H4 (cell line): Measurements from ENCODE around the gene PPP1R37. TPM values are rescaled to one million over a fixed set of nuclear protein-coding genes. Genes with fewer than 3 reads are reported as not detected.
A peak's percentile ranks its signal among the peaks of the same experiment; 100 is the strongest.

Experiments used
- DNase-seq: peaks from one replicate; pipeline ENCODE4 v3.0.0-alpha.2; 2015; ENCODE audit warnings: low spot score
- total RNA-seq: library from RNA; depleted of rRNA; stranded (reverse); fragments of >200 nt; shearing (Covaris generic); gene quantifications from 2 replicates; pipeline ENCODE4 v1.2.3, GENCODE V29; 2014; rRNA removed

Gene PPP1R37, protein sequence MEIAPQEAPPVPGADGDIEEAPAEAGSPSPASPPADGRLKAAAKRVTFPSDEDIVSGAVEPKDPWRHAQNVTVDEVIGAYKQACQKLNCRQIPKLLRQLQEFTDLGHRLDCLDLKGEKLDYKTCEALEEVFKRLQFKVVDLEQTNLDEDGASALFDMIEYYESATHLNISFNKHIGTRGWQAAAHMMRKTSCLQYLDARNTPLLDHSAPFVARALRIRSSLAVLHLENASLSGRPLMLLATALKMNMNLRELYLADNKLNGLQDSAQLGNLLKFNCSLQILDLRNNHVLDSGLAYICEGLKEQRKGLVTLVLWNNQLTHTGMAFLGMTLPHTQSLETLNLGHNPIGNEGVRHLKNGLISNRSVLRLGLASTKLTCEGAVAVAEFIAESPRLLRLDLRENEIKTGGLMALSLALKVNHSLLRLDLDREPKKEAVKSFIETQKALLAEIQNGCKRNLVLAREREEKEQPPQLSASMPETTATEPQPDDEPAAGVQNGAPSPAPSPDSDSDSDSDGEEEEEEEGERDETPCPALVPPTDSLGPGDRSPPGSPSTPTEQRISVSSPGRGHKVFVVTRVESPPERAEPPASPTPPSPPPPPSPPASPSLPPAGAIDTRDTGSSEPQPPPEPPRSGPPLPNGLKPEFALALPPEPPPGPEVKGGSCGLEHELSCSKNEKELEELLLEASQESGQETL
- total RNA-seq: 8.0 and 13.2 TPM in 2 replicates

DNA sequence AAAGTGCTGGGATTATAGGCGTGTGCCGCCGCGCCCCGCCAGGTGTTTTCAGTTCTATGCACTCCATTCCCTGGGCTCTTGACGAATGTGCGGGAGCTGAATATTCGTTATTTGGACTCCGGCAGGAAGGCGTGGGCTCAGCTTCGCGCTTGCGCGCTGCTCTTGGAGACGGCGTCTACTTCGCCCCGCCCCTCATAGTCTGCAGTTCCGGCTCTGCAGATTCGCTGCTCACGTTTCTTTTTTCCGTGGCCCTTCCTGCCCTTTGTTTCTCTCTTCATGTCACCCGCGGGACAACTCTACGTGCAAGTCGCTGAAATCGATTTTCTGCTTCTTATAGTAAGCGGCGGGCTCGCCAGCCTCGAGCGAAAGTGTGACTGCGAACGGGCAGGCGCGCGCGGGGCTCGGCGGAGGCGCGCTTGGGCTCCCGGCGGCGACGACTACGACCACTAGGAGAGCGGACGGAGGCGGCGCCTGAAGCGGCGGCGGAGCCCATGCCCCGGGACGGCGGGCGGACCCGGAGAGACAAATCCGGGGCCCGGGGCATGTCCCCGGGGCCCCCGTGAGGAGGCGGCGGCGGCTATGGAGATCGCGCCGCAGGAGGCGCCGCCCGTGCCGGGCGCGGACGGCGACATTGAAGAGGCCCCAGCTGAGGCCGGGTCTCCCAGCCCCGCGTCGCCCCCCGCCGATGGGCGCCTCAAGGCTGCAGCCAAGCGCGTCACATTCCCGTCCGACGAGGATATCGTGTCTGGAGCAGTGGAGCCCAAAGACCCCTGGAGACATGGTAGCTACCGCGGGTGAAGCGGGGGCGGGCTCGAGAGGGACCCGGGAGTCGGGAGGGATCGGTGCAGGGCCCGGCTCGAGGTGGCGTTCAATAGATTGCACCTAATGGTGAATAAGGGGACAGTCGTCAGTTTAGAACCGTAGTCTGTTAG lies at the start of gene PPP1R37:
Gene PPP1R37, plus strand, starts transcription at position 433 of the 932 bp plus-strand sequence. Its CDS starts 147 bp downstream, at position 580.
- DNase-seq: peak; percentile 91

DNA sequence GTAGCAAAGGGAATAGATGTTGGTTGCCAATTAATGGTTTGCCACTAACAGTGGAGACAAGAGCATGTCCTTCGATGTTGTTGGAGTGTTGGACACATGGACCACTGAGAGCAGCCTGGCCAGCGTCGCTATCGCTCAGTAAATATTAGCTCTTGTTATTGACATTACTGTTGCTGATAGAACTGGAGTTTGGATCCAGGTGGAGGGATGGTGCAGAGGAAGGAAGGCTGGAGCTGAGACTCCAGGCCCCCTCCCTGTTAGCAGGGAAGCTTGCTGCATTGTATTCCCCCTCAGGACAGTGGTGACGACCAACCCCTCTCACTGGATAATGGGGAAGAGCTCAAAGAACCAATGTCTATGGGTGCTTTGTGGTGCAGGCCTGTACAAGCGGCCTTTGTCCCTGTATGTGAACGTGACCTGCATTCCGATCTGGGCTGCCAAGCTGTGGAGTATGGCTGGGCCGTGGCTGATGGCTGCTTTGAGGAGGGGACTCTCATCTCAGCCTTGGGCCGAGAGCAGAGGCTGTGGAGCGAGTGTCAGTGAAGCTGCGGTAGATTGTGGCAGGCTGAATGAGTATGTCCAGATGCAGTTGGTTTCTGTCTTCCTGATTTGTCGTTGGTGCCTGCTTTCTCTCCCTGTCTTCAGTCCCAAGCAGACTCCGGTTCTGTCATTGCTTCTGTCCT lies 47.2 kb upstream of the PPP1R37 start:
- no peak for DNase-seq

DNA sequence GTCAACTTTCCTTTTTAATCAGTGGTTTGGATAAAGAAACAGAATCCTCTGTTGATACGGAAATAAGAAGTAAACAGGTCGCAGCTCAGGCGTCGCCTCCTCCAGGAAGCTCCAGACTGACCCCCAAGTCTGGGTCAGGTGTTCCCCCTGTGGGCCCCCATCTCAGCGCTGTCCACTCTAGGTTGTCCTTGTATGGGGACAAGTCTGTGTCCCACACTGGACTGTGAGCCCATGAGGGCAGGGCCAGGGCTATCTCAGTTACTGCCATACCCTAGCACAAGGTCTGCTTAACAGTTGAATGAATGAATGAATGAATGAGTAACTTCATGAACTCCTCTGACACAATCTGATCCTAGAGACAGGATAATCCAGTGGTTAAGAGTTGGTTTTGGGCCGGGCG lies 46.6 kb upstream of the PPP1R37 start:
- no peak for DNase-seq

DNA sequence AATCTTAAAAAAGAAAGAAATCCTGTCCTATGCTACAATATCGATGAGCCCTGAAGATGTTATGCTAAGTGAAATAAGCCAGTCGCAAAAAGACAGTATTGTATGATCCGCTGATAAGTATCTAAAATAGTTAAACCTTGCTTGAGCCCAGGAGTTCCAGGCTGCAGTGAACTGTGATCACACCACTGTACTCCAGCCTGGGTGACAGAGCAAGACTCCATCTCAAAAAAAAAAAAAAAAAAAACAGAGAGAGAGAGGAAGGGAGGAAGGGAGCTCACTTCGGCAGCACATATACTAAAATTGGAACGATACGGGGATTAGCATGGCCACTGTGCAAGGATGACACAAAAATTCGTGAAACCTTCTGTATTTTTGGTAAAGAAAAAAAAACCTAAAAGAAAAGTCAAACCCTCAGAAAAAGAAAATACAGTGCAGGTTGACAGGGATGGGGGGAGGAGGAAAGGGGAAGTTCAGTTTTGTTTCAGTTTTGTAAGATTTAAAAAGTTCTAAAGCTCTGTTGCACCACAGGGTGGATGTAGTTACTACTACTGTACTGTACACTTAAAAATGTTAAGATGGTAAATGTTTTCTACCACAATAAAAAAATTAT lies 45.7 kb upstream of the PPP1R37 start:
- DNase-seq: no peak

DNA sequence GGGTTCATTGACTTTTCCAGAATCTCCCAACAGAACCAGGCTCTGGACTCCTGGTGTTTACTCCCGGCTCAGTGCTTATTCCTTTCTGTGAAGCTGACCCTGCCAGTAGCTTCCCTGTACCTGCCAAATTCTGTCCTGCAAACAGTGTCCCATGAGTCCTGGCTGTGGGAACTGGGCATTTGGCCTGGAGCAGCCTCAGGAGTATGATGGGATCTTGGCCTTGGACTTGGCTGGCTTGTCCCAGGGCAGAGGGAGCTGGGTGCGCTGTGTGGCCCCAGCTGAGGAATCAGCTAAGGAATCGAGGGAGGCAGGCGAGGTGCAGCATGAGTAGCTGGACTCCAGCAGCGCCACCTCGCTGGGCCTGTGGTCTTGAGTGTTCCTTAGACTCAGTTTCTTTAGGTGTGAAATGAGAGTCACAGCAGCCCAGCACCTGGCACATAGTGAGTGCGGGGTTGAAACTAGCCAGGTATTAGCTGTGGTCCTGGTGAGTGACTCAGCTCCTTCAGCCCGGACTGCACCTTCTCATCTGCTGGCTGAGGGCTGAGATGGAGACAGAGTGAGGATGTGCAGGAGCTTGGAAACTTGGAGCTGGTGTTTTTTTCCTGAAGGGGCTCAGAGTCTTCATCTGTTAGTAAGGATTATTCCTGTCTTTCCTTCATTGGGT lies 43.8 kb upstream of the PPP1R37 start:
- DNase-seq: no peak

DNA sequence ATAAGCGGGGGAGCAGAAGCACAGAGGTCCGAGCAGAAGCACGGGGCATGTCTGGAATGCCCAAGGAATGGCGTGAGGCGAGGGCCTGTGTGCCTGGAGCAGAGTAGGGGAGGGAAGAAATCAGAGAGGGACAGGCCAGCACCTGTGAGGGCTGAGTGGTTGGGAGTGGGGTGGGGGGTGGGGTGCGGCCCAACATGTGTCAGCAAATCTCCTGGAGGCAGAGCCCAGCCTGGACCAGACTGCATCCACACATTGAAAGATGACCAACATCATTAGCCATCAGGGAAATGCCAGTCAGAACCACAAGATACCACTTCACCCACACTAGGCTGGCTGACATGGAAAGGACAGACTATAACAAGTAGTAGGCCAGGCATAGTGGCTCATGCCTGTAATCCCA lies 42.9 kb upstream of the PPP1R37 start:
- DNase-seq: no peak

DNA sequence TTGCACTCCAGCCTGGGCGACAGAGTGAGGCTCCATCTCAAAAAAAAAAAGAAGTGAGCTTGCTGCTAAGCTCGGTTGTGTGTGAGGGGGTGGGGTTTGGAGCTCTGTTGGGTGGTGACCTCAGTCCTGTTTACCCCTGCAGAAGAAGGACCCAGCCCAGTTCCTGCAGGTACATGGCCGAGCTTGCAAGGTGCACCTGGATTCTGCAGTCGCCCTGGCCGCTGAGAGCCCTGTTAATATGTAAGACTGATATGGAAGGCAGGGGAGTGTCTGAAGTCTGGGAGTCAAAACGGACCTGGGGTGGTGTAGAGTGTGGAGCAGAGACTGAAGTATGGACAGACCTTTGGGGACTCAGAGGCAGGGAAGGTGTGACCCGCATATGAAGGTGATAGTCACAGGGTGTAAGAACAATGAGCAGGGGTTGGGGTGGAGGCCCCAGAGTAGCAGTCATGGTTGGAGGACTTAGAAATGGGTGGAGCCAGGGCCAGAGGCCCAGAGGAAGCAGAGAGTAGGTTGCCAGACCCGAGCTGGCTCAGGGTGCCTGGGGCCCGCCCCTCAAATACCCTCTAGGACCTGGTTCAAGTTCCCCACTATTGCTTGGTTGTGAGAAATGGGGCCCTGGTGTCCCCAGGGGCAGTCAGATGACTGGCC lies 40.9 kb upstream of the PPP1R37 start:
- DNase-seq: no peak

DNA sequence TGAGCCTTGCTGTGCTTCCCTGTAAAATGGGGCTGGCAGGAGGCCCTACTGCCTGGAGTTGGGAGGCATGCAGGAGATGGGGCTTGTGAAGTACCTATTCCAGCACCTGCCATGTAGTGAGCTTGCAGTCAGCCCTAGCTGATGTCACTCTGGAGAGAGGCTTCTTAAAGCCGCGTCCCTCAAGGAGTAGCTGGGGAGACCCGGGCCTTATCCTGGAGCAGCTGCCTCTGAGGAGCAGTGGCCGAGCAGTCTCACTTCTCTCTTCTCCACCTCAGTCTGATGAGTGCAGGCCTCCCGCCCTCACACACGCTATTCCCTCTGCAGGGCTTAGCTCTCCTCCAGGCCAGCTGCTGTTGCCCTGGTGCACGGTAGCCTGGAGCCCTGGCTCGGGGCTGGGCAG lies 36.1 kb upstream of the PPP1R37 start:
- DNase-seq: no peak

DNA sequence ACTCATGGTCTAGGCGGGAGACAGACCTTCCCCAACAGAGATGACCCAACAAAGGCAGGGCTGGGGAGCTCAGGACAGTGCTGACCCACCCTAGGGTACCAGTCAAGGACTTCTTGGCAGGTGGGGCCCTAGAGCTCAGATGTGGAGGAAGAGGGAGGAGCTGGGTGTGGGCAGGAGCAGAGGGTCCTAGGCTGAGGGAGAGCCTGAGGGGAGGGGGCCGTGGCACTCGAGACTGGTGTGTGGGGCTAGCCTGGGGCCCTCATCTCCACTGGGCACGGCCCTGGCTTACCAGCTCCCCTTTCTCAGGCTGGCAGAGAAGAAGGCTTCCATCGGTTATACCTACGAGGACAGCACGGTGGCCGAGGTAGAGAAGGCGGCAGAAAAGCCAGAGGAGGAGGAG lies 35.5 kb upstream of the PPP1R37 start:
- DNase-seq: no peak

DNA sequence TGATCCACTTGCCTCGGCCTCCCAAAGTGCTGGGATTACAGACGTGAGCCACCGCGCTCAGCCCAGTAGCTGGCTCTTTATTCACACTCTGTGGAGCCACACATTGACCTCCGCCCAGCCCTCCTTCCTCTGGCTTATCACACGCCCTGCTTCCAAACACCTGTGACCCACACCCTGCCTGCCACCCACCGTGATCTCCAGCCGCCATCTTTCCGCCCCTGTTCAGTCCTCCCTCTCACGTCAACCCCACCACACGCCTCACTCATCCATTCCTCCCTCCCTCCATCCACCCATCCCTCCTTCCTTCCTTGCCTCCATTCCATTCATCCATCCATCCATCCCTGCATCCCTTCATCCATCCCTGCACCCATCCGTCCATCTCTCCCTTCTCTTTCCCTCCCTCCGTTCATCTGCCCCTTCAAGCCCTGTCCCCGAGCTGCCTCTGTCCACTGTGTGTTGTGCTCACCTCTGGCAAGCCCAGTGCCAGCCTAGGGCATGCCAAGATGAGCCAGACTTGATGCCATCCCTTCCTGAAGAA lies 34.3 kb upstream of the PPP1R37 start:
- DNase-seq: no peak

DNA sequence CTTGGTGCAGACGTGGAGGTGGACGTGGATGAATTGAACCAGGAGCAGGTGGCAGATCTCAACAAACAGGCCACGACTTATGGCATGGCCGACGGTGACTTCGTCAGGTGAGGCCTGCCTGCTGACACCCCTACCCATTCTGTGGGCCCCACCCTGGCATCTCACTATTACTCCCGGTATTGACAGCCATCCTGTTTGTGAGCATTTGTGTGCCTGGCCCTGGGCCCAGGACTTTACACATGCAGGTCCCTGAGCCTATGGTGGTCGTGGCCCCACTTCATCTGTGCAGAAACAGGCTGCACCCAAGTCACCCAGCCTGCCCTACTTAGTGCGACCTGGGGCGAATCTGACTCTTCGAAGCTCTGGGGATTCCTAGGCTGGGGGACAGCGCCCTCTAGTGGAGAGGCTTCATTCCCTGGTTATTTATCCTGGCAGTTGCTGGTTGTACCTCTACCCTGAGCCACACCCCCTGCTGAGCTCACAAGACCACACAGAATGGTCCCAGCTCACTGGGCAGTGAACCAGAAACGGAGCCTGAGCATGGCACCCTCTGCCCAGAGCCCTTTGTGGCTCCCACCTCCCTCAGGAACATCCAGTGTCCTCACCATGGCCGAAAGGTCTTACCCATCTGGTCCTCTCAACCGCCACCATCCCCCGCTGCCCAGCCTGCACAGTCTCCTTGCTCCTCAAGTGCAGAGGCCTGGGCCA lies 33.6 kb upstream of the PPP1R37 start:
- DNase-seq: peak; percentile 36

DNA sequence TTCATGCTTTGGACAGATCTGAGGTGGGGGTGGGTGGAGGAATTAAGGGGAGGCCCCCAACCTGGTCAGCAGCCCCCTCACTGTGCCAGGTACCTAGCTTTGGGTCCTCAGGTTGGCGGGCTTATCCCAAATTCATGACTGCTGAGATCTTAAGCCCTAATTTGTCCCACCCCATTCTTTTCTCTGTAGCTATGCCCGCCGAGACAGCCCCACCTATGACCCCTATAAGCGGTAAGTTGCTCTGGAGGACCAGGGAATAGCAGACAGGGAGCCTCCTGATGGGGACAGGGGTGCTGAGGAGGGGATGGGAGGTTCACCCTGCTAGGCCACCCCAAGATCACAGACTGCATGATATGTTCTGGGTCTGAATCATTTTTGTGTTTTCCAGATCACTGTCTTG lies 31.0 kb upstream of the PPP1R37 start:
- DNase-seq: no peak

DNA sequence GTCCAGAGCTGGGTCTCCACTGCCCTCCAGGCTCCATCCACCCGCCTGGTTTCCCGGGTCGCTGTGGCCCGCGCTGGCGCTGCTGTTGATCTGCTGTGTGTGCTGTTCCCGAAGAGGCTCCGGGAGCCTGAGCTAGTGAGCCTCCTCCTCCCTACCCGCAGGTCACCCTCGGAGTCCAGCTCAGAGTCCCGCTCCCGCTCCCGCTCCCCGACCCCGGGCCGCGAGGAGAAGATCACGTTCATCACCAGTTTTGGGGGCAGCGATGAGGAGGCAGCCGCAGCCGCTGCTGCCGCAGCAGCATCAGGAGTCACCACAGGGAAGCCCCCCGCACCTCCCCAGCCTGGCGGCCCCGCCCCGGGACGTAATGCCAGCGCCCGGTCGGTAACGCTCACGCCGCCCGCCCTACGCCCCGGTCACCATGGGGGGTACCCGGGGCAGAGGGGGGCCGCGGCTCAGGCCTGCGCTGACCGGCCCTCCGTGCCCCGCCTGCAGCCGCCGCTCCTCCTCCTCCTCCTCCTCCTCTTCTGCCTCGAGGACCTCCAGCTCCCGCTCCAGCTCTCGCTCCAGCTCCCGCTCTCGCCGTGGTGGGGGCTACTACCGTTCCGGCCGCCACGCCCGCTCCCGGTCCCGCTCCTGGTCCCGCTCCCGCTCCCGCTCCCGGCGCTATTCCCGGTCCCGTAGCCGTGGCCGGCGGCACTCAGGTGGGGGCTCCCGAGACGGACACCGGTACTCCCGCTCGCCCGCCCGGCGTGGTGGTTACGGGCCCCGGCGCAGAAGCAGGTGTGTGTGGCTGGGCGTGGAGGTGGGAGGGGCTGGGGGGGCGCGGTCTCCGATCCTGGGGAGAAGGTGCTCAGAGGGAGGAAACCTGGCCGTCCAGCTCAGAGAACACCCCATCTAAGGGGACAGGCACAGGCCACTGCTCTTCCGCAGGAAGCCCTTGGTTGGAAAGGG lies 28.9 kb upstream of the PPP1R37 start:
- DNase-seq: no peak

DNA sequence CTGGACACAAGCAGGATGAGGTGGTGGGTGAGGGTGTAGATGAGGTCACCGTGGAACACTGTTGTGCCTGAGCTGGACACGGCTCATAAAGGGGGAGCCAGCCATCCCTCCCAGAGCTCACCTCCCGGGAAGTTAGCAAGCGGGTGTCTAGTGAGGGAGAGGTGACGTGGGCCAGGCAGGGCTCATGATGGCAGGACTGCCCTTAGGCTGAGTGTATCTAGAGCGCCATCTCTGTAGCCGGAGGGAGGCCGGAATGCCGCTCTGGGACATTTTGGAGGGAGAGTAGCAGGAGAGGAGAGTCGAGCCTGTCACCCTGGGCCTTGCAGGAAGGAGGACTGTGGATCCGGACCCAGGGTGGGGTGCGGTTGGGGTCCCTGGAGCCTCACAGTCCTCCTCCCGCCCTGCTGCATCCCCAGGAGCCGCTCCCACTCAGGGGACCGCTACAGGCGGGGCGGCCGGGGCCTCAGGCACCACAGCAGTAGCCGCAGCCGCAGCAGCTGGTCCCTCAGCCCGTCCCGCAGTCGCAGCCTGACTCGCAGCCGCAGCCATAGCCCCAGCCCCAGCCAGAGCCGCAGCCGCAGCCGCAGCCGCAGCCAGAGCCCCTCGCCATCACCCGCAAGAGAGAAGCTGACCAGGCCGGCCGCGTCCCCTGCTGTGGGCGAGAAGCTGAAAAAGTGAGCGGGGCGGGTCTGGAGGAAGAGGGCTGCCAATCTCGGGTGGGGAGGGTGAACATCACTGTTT lies 25.9 kb upstream of the PPP1R37 start:
- no peak for DNase-seq

DNA sequence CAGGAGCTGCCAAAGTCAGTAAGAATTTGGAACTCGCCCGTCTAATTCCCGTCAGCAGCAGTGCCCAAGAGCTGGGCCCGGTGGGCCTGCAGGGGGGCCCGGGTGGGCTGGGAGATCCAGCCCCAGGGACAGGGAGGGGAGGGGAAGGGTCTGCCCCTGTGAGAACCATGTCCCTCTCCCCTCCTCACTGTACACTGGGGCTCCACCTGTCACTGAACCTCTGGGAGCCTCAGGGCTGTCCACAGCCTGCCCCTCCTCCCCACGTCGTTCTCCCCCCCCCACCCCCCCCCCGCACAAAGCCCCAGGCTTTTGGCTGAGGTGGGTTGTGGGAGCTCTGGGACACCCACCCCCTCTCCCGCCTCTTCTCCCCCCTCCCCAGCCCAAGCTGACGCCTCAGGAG lies 24.9 kb upstream of the PPP1R37 start:
- DNase-seq: no peak

DNA sequence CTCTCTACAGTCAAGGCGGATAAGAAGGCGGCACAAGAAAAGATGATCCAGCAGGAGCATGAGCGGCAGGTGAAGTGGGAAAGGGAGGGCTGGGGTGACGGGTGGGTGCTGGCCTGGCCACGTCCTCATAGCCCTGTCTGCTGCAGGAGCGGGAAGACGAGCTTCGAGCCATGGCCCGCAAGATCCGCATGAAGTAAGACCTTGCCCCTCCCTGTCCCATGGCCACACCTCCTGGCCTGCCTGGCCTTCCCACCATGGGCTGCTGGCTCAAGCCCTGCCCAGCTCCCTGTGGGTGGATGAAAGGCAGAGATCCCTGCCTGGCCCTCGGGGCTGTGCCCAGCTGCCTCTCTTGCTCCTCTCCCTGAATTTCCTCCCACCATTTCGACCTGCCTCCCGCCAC lies 23.9 kb upstream of the PPP1R37 start:
- no peak for DNase-seq

DNA sequence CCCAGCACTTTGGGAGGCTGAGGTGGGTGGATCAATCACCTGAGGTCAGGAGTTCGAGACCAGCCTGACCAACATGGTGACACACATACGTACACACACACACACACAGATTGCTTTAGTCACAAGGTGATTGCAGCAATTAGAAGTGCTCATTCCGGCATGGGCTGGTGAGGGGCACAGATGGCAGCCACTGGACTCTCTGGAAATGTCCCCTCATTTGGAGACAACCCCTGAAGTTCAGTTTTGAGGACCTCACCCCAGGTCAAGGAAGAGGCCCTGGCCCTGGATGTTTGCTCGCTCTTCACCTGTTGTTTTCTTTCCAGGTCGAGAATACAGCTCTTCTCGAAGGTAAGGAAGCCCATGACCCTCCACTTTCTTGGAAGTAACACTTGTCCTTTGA lies 22.8 kb upstream of the PPP1R37 start:
- DNase-seq: no peak
